GM19240 (cell line): ENCODE results near the gene BEND6.
"Not testable (repeated sequence)": the region's sequence is repeated elsewhere in the genome, so short reads cannot be mapped to it uniquely, and the experiment has no call there.

Source experiments
- DNase-seq: peaks from one replicate; pipeline ENCODE4 v3.0.0; 2011; ENCODE audit warnings: low spot score; ENCODE audit not compliant: insufficient read length

The BEND6 gene

DNA sequence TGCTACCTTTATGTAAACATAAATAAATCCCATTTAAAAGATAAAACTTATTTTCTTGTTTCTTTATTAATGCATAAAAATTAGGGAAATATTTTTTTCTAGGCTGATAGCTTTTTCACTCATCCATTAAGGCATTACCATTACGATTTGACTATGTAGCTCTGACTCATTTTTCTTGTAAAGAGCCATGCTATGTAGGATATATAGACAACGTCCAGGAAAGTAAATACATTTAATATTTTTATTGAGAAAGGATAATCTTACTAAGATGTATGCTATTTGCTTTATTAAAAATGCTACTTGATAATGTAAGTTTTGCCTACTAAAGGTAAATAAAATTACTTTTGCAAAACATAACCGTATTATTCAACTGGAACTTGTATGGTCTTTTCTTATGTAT lies 72.4 kb downstream of the BEND6 start:
- no peak for DNase-seq

DNA sequence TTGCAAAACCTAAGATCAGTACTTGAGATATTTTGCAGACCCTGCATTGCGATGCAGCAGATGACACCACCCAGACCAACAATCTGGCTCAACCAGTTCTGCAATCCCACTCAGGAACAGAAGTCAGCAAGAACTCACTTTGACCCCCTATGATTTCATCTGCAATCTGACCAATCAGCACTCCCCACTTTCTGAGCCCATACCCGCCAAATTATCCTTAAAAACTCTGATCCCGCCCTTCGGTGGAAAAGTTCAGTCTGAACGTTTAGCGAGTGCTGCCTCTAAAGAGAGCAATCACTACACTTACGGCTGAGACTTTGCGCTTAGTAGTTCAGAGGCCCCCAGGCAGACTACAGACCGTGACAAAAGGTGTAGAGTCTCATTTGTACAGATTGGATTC lies 74.3 kb downstream of the BEND6 start:
- no peak for DNase-seq

DNA sequence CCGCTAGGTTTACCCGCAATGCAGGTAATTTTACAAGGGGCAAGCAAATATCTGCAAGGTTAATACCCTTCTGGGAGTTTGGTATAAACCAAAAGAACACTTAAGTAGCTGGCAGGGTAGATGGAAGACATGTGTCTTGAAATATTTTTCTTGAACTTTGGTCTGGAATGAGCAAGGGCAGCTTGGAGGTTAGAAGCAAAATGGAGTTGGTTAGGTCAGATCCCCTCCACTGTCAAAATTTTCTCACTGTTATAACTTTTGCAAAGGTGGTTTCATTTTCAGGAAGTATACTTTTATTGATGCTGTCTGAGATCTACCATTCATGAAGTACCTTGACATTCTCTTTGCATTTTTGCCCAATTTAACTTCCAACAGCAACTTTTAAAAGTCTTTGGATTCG lies 78.3 kb downstream of the BEND6 start:
- no peak for DNase-seq

DNA sequence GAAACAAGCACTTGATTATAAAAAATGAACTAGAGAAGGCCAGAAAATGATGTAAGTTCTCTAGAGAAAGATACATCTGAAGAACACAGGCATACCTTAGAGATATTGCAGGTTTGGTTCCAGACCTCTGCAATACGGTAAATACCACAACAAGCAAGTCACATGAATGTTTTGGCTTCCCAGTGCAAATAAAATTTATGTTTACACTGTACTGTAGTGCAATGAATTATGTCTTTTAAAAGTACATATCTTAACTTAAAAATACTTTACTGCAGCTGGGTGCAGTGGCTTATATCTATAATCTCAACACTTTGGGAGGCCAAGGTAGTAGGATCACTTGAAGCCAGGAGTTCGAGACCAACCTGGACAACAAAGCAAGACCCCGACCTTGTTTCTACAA lies 80.6 kb downstream of the BEND6 start:
- no peak for DNase-seq

DNA sequence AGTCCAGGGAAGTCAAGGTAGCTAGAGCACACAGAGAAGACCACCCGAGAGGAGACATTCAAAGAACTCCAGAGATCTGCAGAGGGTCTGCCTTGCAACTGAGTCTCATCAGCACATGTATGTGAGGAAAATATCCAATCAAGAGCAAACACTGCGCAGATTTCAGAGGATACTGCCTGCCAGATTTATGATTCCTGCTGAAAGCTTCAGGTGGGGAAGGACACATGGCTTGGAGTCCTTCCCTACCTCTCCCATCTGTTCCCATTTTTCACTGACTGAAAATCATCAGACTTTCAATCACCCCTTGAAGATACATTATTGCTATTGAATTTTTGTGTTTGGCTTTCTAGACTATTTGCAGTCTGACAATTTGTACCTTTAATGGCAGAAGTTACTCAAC lies 84.0 kb downstream of the BEND6 start:
- DNase-seq = no peak

DNA sequence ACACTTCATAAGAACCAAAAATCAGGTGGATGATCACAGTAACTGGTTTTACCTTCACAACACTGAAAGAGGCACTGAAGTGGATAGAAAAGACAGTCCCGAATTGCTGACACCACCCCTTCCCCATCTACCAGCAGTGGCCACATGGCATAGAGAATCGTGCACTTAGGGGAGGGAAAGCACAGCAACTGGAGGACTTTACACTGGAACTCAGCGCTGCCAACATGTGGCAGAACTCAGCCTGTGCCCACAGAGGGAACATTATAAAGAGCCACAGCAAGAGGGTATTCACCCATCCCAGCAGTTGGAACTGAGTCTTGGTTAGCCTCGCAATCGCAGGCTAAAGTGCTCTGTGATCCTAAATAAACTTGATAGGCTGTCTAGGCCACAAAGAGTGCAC lies 85.1 kb downstream of the BEND6 start:
- no peak for DNase-seq

DNA sequence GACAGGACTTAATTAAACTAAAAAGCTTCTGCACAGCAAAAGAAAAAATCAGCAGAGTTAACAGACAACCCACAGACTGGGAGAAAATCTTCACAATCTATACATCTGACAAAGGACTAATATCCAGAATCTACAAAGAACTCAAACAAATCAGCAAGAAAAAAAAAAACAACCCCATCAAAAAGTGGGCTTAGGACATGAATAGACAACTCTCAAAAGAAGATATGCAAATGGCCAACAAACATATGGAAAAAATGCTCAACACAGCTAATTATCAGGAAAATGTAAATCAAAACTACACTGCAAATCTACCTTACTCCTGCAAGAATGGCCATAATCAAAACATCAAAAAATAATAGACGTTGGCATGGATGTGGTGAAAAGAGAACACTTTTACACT lies 89.2 kb downstream of the BEND6 start:
- not testable (repeated sequence) for DNase-seq

DNA sequence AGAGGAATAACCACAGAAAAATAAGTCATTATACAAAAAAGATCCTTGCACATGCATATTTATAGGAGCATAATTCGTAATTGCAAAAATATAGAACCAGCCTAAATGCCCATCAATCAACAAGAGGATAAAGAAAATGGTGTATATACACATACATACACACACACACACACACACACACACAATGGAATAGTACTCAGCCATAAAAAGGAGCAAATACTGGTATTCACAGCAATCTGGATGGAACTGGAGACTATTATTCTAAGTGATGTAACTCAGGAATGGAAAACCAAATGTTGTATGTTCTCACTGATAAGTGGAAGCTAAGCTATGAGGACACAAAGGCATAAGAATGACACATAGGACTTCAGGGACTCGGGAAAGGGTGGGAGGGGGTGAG lies 89.7 kb downstream of the BEND6 start:
- DNase-seq = no peak

DNA sequence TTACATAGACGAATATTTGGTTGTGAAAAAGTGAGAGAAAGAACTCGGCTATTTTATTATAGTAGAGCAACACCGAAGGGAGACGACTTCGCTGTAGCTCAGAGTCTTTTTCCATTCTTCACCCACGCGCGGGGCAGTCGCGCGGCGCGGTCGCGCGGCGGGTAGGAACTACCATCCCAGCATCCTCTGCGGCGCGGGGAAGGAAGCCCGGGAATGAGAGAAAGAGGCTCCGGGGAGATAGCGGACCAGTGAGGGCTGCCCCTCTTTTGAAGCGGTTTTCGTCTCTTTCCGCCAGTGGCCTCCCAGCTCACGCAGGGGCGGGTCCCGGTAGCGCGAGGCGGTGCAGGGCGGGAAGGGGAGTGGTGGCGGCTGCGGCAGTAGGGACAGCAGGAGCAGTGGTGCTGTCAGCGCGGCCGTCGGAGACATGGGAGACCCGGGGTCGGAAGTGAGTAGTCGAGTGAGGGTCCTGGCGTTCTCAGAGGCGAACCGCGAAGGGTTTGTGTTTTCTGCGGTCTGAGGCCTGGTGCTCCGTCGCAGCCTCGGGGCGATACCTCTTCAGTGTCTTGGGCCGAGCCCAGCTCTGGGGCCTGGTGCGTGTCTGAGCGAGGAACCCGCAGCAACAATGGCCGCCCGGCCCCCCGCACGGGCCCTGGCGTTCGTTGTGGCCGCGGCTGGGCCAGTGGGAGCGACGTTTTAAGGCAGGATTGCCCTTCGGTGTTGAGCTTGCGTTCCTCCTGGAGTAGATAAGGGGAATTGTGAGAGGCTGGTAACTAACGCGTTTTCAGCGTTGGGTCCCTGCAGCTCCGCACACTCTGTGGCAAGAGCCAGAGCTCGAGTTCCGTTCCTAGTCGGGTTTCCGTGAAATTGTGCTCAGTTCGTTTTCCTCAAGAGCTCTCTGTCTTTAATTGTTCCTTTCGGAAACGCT lies 91.7 kb downstream of the BEND6 start, which contains the start of gene KIAA1586:
TSS of gene KIAA1586 (plus strand) at position 362 of the 925 bp plus-strand sequence. CDS start at position 425, 63 bp downstream.
- DNase-seq = peak; percentile 45

DNA sequence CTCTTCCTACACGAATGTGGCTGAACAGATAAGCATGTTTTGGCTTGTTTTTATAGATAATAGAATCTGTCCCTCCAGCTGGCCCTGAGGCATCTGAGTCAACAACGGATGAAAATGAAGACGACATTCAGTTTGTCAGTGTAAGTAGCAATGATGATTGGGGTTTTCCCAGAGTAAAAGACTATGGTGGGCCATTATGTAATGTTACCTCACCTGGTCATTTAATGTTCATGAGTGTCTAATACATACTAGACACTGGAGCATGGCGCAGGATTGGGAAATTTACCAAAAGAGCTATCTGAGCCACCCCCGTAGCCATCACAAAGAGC lies 92.3 kb downstream of the BEND6 start:
- not testable (repeated sequence) for DNase-seq

DNA sequence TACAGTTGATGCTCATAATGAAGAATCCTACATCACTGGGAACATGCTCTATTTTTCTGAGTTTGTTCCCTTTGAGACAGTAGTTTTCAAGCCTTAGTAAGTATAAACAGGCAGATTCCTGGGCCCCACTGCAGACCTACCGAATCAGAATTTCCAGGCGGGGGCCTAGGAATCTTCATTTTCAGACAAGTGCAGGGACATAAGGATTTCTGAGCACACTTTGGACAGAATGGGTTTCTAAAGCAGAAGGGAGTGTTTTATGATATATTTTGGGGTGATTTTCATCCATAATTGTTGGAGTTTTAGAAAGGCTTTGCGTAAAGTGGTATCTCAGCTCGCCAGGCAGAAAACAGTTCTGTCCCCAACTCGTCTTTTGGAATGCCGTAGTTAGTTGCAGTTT lies 93.0 kb downstream of the BEND6 start:
- not testable (repeated sequence) for DNase-seq

DNA sequence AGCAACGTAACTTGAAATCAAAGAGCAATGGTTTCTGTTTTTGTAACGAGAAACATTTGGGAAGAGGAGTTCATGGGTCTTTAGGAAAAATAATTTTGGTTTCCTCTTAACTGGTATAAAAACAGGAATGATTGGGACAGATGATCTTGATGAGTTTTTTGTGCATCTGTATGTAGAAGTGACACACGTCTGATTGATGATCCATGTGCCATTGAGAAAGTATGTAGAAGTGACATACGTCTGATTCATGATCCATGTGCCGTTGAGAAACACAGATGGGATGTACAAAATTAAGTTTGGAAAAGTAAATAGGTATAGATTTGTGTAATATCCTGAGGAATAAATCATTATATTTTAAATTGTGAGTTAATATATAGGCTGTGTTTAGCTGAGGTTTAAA lies 93.7 kb downstream of the BEND6 start:
- DNase-seq = no peak

DNA sequence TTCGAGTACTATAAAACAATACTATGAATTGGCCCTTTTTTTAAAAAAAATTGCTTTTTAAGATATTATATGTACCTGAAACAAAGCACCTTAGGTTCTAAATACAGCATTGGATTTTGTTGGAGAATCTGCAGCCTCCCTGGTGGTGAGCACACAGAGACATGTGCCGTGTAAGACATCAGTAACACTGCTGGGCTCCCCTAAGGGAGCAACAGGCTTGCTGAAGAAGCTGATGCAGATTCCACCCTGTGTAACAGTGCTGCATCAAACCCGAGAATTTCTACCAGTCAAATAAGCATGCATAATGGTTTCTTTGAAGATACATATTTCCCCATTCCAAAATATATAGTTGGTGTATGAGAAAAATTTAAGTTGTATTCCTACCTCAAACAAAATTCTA lies 108.9 kb downstream of the BEND6 start:
- DNase-seq = no peak

DNA sequence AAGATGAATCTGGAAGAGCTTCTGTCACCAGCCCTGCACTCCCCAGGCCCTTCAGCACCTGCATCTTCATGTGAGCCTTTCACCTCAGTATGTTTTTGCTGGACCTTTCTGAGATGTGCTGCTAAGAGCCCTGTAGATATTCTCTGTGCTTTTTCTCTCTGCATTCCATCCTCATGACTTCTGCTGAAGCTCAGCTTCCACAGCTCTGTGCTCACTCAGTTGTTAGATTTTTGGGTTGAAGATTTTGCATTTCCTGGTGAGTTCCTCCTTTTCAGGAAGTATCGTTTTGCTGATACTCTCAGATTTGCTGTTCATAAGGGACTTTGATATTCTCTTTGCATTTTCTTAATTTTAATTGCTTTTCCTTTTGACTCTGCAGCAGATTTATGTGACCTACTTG lies 109.9 kb downstream of the BEND6 start:
- no peak for DNase-seq

DNA sequence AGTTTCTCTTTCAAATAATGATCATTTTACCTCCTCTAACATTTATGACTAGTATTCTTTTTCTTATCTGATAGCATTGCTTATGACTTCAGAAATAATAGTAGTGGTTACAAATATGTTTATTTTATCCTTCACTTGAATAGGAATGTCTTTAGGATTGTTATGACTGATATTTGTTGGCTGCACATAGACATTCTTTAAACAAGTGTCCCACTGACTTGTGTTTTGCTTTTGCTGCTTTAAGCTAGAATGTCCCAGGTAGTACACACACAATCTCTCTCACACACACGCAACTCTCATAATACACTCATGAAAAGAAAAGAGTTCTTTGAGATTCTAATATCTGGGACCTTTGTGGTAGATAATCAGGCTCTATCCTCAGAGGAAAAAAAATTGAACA lies 113.2 kb downstream of the BEND6 start:
- no peak for DNase-seq

DNA sequence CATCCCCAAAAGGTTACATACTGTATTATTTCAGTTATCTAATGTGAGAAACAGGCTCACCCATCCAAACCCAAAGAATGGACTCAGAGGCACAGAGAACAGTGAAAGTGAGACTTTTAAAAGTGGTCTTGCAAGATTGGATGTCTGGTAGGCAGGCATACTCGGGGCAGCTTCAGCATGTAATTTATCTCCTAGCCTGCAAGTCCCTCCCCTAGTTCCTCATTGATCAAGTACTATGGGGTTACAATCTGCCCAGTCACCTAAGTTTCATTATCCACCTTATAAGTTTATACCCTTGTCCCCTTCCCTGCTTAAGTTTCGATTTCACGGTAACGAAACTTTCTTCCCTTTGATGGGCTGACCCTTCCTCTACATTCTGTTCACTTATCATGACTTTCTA lies 114.3 kb downstream of the BEND6 start:
- no peak for DNase-seq

DNA sequence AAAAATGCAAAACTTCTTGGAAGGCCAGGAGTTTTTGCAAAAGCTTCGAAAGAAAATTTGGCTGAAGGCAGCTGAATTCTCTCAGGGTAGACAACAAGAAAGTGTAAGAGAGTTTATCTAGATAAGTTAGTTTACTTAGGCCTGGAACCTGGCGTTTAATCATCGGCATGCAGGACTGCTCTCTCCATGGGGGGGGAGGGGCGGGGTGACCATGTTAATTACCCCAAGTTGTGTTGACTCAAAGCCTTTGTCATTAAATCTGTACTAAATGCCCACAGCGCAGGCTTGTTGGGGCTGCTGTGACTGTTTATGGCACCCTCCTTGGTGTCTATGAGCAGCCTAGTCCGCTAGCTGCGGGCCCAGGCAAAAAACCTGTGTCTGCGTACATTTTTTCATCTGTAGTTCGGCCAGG lies 115.0 kb downstream of the BEND6 start:
- no peak for DNase-seq

DNA sequence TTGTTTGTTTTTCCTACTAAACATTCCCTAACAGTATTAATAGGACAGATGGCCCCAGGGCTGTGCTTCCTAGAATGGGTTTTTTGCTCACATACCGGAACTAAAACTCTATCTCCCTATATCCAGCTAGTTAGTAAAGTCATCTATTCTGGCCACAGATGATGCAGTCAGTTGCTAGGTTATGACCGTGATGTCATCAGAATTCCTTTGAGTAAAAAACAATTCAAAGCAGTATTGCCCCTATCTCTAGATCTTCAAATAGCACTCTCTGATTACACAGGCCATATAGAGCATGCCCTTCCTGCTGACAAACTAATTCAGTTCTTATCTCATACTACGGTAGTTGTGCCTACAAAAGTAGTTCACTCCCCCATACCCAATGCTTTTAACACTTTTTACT lies 117.2 kb downstream of the BEND6 start:
- no peak for DNase-seq

DNA sequence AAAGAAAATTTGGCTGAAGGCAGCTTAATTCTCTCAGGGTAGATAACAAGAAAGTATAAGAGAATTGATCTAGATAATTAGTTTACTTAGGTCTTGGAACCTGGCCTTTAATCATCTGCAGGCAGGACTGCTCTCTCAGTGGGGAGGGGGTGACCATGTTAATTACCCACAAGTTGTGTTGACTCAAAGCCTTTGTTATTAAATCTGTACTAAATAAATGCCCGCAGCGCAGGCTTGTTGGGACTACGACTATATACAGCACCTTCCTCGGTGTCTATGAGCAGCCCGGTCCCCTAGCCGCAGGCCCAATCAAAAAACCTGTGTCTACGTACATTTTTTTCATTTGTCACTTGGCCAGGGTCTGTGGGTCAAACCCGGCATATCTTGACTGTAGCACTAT lies 119.5 kb downstream of the BEND6 start:
- DNase-seq = no peak

DNA sequence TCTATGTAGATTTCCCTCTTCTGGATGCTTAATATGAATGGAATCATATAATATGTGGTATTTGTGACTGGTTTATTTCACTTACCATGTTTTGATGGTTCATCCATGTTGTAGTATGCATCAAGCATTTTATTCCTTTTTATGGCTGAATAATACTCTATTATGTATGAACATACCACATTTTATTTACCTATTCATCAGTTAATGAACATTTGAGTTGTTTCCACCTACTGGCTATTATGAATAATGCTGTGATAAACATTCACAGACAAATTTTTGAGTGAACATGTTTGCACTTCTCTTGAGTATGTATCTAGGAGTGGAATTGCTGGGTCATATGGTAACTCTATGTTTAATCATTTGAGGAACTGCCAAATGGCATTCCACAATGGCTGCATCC lies 120.2 kb downstream of the BEND6 start:
- no peak for DNase-seq
